Fibroblast of skin of back (primary cell): ENCODE results near the gene CBY2. TPM values are rescaled to one million over a fixed set of nuclear protein-coding genes. Genes with fewer than 3 reads are reported as not detected.
"Not testable (repeated sequence)": the region's sequence is repeated elsewhere in the genome, so short reads cannot be mapped to it uniquely, and the experiment has no call there.

Source experiments
- DNase-seq: peaks from one replicate; pipeline ENCODE4 v3.0.0-alpha.2; 2013
- polyA plus RNA-seq, 2 experiments: library from polyadenylated mRNA; unstranded; fragments of 120-200 nt; gene quantifications; one replicate each; pipeline ENCODE4 v1.2.1, GENCODE V29; 2013; ENCODE audit not compliant: insufficient read length in 2 of 2

Gene CBY2, protein sequence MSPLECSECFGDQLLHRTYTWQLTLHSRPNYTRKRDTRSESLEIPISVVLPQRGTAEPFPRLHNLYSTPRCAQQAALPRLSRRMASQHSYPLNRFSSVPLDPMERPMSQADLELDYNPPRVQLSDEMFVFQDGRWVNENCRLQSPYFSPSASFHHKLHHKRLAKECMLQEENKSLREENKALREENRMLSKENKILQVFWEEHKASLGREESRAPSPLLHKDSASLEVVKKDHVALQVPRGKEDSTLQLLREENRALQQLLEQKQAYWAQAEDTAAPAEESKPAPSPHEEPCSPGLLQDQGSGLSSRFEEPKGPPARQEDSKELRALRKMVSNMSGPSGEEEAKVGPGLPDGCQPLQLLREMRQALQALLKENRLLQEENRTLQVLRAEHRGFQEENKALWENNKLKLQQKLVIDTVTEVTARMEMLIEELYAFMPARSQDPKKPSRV
- not detected for polyA plus RNA-seq (2013, experiment 1 of 2; ENCODE audit: insufficient read length)
- polyA plus RNA-seq (2013, experiment 2 of 2; ENCODE audit: insufficient read length): not detected

DNA sequence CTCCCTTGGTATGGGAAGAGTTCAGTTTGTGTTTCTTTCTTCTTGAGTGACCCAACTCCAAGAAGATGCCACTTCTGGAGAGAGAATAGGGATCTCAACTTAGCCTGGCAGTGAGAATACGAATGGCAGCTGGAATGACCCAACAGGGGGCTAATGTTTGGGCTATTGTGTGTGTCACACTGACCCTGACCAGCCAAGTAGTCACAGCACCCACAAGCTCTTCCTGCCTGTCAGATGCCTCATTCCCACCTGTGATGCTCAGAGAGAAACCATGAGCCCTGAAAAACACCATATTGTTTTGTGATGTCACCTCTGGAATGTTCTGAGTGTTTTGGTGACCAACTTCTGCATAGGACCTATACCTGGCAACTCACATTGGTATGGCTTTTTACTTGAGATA, at the start of gene CBY2:
Gene CBY2, plus strand, starts transcription at position 233 of the 400 bp plus-strand sequence. Its CDS starts 71 bp downstream, at position 304.
- no peak for DNase-seq

DNA sequence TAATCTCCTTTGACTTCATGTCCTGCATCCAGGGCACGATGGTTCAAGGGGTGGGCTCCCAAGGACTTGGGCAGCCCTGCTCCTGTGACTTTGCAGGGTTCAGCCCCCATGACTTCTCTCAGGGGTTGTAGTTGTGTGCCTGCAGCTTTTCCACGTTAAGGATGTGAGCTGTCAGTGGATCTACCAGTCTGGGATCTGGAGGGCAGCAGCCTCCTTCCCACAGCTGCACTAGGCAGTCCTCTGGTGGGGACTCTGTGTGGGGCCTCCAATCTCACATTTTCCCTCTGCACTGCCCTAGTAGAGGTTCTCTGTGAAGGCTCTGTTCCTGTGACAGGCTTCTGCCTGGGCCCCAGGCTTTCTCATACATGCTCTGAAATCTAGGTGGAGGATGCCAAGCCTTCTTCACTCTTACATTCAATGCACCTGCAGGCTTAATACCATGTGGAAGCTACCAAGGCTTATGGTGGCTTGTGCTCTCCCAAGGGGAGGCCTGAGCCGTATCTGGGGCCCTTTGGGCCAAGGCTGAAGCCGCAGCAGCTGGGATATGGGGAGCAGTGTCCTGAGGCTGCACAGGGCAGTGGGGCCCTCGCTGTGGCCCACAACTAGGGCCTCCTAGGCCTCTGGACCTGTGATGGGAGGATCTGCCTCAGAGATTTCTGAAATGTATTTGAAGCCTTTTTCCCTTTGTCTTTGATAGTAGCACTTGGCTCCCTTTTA, 47.3 kb upstream of the CBY2 start:
- no peak for DNase-seq

DNA sequence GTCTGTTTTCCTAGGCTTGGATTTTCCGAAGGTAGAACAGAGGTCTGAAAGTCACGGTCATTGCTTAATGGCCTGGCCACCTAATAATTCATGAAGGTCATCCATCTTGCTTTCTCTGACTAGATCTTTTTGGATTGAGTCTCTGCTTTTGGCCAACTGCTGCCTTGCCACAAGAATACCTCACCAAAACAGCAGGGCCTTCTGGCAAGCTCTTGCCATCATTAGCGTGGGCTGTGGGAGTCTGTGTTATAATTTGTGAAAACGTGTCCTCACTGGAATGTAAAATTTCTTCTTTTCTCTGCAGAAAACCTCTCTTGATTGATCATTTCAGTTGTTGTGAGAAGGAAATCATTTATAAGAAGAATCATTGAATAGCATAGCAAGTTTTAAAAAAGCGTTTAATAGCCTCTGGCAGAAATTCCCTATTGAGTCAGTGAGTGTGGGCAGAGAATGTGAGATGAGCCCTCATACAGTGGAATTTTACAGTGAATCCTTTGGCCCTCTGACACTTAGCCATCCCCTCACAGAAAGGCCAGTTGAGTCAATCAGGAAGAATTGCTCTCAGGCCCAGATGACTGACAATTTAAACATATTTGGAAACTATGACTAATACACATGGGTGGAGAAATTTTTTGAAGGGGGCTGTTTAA, 43.4 kb upstream of the CBY2 start:
- peak; percentile 87 for DNase-seq

DNA sequence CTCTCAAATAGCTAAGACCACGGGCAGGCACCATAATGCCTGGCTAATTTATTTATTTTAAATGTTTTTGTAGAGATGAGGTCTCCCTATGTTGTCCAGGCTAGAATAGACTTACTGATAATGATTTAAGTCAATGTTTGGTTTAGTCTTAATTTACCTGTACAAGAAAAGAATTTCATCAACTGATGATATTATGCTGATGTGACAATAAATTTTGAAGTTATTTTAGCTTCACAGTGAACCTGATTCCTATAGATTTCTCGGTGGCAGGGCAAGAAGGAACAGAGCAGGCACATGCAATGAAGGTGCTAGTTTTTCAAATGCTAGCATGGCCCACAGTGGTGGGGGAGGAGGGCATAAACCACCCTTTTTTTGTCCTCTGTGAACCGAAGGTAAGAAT, 42.6 kb upstream of the CBY2 start:
- no peak for DNase-seq

DNA sequence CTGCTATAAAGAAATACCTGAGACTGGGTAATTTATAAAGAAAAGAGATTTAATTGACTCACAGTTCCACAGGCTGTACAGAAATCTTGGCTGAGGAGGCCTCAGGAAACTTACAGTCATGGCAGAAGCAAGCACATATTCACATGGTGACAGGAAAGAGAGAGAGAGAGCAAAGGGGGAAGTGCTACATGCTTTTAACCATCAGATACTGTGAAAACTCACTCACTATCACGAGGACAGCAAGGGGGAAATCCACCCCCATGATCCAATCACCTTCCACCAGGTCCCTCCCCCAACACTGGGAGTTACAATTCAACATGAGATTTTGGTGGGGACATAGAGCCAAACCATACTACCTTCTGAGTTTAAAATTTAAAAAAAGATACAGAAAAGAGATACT, 41.7 kb upstream of the CBY2 start:
- not testable (repeated sequence) for DNase-seq

DNA sequence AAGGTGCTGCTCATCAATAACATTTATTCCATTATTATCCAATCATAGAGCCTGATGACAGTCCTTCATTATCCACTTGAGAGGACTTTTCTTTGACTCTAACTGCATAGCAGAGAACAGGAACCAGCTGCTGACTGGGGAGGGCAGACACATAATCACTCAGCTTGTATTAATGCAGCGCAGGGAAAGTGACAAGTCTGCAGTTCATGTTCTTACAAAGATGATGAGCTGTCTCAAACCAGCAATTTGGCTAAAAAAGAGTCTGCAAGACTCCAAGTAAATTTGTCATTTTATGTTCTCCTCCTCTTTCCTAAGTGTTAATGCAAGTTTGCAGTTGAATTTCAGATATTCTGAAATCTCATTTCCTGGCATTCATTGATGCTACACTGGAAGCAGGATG, 40.0 kb upstream of the CBY2 start:
- no peak for DNase-seq

DNA sequence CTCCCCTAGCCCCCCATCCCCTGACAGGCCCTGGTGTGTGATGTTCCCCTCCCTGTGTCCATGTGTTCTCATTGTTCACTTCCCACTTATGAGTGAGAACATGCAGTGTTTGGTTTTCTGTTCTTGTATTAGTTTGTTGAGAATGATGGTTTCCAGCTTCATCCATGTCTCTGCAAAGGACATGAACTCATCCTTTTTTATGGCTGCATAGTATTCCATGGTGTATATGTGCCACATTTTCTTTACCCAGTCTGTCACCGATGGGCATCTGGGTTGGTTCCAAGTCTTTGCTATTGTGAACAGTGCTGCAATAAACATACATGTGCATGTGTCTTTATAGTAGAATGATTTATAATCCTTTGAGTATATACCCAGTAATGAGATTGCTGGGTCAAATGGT, 39.2 kb upstream of the CBY2 start:
- DNase-seq: not testable (repeated sequence)

DNA sequence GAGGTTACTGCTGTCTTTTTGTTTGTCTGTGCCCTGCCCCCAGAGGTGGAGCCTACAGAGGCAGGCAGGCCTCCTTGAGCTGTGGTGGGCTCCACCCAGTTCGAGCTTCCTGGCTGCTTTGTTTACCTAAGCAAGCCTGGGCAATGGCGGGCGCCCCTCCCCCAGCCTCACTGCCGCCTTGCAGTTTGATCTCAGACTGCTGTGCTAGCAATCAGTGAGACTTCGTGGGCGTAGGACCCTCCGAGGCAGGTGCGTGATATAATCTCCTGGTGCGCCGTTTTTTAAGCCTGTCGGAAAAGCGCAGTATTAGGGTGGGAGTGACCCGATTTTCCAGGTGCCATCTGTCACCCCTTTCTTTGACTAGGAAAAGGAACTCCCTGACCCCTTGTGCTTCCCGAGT, 32.5 kb upstream of the CBY2 start:
- not testable (repeated sequence) for DNase-seq

DNA sequence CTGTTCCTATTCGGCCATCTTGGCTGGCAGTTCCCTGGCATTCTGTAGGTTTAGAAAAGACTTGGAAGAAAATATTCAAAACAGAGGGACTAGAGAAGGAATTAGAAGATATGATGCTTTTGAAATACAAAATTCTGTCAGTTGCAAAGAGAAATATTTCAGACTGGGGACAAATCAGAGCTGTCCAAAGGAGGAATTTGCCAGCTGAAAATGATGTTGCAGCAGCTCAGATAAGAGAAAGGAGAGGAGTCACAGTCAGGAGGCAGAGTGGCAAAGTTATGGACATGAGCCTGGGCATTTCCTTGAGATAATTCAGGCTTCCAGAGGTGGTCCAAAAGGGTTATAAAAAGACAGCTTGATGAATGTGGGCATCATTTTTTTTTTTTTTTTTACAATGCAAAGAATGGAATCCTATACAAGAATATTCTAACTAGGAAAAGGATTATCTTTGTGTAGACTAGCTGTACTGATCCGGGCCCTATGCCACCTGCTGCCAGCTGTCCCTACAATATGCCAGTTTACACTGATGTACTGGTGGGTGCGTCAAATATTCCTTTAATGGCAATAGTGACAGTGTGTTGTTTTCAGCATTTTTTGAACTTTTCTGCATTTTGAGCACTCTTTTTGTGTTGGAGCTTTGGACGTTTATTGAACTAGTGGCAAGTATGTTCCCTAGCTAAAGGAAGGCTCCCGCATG, 31.8 kb upstream of the CBY2 start:
- DNase-seq: no peak

DNA sequence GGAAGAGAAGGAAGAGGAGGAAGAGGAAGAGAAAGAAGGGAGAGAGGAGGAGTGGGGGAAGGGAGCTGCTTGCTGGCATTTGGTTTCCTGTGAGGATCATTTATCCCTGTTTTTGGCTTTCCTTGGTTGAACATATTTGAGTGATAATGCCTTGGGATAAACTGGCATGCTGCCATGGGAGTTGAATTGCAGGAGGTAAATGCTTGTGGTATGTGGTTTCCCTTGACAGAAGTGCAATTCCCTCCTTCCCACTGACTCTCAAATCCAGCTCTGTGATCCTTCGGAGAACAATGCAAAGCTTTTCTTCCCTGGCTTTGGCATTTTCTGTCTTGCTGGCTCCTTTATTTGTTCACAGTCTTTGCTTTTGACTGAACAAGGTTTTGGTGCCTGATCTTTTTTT, 27.2 kb upstream of the CBY2 start:
- DNase-seq: peak; percentile 94

DNA sequence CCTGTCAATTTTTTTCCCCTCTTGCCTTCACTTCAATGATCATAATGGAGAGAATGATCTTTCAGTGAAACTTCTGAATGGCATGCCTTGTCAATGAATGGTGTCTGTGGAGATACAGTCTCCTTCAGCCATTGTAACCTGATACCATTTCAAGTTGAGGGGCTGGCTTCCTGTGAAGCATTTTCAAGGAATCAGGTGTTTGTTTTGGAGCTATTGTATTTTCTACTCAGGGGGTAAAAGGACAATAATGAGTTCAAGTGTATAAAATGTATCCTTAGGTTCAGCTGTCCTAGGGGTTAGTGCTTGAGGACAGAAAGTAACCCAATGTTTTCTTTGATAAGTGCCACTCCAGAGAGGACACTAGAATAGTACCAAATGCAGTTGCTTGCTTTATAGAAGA, 23.8 kb upstream of the CBY2 start:
- DNase-seq: peak; percentile 7

DNA sequence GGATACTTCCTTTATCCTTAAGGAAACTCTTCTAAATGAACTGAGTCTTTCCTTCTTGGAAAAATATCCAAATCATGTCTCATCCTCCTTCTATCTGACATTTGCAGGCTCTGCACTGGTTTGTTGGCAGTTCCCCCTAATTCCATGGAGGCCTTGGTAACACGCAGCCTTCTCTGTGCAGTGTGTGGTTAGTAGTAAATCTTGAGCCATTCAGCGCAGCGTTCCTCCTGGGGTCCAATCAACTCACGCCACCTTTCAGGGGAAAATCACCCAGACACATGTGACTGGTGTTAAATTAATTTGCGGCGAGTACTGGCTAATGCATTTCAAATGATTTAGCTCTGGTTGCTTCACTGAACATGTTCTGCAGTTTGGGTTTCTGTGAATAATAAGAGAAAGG, 21.0 kb upstream of the CBY2 start:
- no peak for DNase-seq

DNA sequence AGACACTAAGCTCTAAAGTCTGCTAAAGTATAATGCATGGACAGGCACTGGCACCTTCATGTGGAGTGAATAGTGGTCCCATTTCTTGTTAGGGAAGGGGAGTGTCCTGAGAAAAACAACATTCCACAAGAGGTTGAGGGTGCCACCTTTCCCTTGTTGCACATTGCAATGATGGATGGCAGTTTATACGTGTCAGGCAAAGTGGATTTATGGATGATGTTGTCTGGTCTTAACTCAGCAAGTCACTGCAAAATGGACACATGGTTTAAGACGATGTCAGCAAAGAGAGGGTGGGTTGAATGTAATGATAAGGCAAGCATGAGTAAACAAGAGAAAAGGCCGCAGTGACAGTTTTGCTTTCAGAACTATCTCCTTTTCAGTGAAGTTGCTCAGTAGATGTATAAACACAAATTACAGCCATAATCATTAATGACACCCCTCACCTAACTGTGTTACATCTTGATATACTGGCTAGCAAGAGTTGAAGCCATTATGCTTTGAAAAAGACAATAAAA, 19.6 kb upstream of the CBY2 start:
- DNase-seq: no peak

DNA sequence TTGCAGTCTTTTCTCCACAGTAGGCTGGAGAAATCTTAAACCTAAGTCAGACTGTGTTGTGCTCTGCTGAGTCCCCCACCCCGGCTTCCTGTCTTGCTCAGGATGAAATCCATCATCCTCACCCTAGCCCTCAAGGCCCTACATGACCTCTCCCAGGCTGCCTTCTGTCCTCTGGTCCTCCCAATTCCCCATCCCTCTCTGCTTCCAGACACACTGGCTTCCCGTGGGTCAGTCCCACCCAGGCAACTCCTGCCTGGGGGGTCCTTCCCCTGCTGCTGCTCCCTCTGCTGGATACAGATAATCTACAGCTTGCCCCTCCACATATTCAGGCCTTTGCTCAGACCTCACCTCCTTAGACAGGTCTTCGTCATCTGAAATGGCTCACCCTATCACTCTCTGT, 18.4 kb upstream of the CBY2 start:
- DNase-seq: no peak

DNA sequence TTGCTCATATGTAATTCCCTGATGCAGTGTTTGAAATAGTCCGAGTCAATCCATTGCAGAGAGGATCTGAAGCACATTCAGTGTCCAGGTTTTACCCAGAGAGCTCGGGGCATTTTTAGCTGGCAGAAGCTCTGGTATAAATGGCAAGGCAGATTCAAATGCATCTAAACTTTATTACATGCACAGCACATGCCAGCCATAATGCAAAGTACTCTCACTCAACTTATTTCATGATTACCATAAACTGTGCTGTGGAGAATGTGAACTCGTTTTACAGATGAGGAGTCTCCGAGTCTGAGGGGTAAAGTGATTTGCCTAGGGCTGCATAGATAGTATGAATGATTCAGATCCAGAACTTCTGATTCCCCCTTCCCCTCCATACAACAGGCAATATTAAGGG, 13.5 kb upstream of the CBY2 start:
- no peak for DNase-seq

DNA sequence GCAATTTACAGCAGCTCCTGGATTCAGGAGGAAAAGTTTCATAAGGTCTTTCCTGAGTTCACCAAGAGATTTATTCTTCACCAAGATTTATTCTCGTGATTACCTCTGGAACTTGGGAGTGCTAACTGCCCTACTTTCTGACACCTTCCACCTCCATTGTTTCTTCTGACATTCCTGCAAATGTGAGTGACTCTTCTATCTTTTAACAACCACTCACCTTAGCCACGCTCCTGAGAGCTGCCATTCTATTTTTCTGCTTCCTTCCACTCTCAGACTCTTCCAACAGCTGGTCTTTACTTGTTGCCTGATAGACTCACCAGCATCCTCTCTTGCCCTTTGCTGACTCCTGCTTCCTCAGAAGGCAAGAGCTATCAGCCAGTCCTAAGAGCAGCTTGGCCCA, 11.5 kb upstream of the CBY2 start:
- DNase-seq: no peak

DNA sequence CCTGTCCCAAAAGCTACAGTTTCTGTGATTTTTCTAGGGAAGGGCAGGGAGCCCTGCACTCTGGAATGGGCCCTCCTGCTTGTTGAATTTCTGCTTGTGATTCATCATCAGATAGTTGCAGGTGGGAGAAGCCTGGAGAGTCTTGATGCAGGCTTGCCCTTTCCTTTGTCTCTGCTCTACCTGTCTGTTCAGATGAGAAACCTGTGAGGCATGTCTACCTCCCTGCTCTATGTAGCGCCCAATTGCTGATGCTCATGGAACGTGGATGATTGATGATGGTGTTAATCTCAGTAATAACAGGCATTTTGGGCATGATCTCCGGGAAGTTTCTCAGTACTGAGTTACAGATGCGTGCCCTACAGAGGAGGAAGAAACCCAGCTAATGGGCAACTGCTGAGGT, 10.9 kb upstream of the CBY2 start:
- no peak for DNase-seq

DNA sequence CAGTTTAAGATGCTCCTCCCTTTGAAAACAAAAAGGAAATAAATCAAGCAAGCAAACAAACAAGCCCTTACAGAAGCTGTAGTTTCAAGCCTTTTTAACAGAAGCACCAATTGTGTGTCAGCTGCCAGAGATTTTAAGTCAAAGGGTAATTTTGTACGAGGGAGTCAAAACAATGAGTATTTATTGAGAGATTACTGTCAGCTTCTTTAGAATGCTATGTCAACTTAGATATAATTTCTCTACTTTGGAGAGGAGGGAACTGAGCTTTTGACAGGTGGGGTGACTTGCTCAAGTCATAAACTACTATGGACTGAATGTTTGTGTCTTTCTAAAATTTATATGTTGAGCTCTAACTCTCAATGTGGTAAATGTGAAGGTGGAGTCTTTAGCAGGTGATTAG, 10.5 kb upstream of the CBY2 start:
- no peak for DNase-seq

DNA sequence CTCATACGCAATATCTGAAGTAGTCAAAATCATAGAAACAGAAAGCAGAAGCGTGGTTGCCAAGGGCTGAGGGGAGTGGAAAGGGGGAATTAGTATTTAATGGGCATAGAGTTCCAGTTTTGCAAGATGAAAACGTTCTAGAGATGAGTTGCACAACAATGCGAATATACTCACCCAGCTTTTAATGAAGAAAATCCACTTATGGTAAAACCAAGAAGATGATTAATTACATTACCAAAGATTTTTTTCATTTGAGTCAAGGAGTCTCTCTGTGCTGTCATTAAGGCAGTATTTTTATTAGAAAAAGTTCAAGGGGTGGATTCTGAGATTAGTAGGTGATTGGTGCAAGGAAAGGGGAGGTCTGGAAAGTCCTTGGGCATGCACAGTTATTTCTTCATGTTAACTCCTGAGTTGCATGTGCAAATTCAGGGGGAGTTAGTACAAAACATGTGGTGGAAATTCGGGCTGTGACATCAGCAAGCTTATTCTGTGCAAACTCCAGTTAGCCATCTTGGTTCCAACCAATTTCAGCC, 6.9 kb upstream of the CBY2 start:
- no peak for DNase-seq

DNA sequence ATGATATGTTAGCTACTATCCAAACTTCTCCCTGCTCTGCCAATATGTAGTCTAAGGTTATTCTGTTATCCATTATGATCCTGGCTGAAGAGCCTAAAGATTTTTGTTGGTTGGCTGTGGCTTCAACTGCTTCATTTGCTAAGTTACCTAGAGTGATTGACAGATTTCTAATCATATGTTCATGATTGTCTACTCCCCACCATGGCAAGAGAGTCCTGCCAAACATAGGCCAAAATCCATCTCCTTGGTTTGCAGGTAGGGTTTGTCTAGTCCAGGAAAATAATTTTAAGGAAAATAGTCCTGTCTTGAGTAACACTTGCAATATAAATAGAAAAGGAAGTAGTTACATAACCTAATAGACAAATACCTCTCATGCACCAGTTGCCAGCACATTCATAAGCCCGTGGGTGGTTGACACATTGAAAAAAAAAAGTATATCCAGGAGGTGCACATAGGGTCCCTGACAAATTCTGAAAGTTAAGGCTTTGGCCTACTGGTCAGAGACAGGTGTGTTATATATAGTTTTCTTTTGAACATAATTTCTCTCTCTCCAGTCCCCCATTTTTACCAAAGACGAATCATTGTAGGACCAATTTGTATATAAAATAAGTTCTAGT, 5.4 kb upstream of the CBY2 start:
- DNase-seq: no peak

DNA sequence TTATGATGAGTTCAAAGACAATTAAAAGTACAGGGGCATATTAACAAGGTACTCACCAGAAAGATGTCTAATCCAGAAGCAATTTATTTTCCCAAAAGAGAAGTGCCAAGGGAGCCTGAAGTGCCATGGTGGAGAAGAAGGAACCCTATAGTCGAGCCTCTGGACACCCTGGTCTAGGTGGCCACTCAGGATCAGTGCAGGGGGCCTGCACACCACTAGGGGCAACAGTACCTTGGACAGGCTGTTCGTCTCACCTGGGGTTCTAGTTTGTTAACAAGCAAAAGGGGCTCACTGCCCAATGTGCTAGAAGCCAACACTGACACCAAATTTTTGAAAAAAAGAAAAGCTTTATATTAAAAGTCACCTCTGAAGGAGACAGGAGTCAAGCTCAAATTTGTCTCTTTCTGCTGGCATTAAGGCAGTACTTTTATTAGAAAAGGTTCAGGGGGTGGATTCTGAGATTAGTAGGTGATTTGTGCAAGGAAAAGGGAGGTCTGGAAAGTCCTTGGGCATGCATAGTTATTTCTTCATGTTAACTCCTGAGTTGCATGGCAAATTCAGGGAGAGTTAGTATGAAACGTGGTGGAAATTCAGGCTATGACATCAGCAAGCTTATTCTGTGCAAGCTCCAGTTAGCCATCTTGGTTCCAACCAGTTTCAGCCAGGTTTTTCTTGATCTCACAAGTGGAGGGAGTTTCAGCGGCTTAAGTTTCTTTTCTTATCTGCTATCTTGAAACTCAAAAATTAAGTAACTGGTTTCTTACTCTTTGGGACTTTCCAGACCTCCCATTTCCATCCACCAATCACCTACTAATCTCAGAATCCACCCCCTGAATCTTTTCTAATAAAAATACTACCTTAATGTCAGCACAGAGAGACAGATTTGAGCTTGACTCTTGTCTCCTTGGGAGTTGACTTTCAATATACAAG, 884 bp upstream of the CBY2 start:
- DNase-seq: no peak
